ENCODE measurements around the gene PHC3.
"Not testable (repeated sequence)": the region's sequence is repeated elsewhere in the genome, so short reads cannot be mapped to it uniquely, and the experiment has no call there.

The PHC3 gene

DNA sequence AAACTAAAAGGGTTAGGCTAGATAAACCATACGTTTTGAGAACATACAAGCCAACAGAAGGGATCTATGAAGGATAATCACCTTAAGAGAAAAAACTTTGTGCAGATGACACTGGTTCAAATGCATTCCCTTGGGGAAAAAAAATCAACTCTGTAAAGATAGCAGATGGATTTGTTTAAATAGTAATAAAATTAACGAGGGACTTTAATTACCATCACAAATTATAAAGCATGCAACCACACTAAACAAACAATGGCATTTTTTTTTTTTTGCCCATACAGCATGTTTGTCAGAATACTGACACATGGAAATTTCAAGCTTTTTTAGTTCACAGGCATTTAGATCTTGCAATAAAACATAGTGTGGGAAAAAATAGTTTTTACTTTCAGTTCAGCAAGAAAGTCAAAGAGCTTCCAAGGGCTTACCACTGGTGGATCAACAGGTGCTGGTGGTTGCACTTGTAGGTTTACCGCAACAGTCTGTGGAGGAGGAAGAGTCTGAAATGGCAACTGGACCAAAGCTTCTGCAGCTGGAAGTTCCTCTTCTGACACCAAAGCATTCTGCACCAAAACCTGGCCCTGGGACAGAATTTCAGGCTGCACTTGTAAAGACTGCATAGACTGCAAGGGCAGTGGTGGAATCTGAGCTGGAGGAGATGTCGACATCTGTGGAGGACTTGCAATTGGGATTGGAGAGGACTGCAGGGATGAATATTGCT lies 53.1 kb downstream of the PHC3 start:
- DNase-seq (ENCODE audit: extremely low read depth, low read depth), result no peak
- TF ChIP-seq, protein P1, sequence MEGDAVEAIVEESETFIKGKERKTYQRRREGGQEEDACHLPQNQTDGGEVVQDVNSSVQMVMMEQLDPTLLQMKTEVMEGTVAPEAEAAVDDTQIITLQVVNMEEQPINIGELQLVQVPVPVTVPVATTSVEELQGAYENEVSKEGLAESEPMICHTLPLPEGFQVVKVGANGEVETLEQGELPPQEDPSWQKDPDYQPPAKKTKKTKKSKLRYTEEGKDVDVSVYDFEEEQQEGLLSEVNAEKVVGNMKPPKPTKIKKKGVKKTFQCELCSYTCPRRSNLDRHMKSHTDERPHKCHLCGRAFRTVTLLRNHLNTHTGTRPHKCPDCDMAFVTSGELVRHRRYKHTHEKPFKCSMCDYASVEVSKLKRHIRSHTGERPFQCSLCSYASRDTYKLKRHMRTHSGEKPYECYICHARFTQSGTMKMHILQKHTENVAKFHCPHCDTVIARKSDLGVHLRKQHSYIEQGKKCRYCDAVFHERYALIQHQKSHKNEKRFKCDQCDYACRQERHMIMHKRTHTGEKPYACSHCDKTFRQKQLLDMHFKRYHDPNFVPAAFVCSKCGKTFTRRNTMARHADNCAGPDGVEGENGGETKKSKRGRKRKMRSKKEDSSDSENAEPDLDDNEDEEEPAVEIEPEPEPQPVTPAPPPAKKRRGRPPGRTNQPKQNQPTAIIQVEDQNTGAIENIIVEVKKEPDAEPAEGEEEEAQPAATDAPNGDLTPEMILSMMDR (IDR thresholded peaks at IDR 0.05; ENCODE audit: low read depth, low read length), result no peak

DNA sequence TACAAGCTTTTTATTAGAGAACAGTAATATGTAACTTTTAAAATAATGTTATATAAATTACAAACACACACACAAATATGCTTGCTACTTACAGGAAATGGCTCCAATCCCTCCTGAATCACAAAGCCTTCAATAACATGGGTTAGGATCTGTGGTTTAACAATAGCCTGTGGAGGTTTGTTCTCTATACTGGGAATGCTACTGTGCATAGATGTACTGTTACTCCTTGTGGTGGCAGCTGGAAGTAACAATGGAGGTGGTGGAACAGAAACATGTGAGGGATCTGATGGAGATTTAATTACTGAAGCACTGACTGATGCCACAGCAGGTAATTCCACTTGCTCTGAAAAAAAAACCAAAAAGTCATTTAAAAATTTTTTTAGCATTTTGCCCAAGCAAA lies 64.4 kb downstream of the PHC3 start:
- no peak for DNase-seq (ENCODE audit: extremely low read depth, low read depth)
- TF ChIP-seq, protein P1 (IDR thresholded peaks at IDR 0.05; ENCODE audit: low read depth, low read length), result peak; percentile 7

DNA sequence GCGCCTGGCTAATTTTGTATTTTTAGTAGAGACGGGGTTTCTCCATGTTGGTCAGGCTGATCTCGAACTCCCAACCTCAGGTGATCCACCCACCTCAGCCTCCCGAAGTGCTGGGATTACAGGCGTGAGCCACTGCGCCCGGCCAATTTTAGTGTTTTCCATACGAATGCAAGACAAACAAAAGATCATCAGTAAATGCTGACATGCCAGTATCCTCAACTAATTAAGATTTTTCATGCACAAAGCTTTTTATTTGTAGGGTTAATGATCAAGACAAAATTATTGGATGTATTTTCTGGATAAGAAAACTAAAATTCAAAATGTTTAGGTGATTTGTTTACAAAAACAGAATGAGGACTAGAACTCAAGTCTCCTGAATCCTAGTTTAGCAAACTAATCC lies 67.4 kb downstream of the PHC3 start:
- not testable (repeated sequence) for DNase-seq (ENCODE audit: extremely low read depth, low read depth)

- TF ChIP-seq, protein P1 (IDR thresholded peaks at IDR 0.05; ENCODE audit: low read depth, low read length), result no peak
- DNase-seq (ENCODE audit: extremely low read depth, low read depth), result no peak
Measured at GRCh38 chr3:170111147-170111771, 70.3 kb downstream of the PHC3 start.

GRCh38 chr3:170109579-170110293 lies 71.8 kb downstream of the PHC3 start:
- TF ChIP-seq, protein P1 (IDR thresholded peaks at IDR 0.05; ENCODE audit: low read depth, low read length), result no peak

DNA sequence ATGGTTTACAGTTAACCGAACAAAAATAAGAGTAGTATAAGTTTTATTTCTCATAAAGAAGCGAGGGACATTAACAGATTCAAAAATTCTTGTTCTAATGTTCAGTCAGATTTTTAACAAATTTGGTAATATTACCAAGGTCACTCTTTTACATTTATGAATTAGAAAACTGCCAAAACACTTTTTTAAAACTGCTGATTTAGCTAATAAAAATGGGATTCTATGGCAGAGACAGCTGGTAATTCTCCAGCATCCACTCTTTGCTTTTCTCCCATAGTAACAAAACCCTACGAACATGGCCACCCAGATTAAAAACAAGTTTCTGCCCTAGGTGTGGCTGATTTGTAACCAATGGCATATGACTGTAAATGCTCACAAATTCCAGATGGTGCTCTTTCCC lies 72.6 kb downstream of the PHC3 start:
- TF ChIP-seq, protein P1 (IDR thresholded peaks at IDR 0.05; ENCODE audit: low read depth, low read length), result no peak
- DNase-seq (ENCODE audit: extremely low read depth, low read depth), result no peak

More at GRCh38 chr3:170109579-170110293, 71.8 kb downstream of the PHC3 start:
- no peak for DNase-seq (ENCODE audit: extremely low read depth, low read depth)

DNA sequence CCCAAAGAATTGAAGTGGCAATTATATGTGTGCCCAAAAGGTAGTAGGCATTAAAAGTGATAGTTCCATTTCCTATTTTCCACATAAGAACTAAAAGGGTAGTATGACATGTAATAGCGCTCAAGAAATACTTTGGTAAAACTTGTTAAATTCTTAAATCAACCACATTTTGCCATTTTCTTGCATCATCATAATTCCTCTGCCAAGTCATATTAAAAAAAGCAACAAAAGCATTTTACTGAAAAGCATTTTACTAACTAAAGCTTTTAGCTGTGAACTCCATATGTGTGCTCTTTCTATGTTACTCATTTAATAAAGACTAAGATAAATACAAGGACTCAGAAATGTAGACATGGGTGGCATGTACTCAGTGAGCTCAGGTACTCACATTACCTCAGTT lies 73.6 kb downstream of the PHC3 start:
- TF ChIP-seq, protein P1 (IDR thresholded peaks at IDR 0.05; ENCODE audit: low read depth, low read length), result no peak
- DNase-seq (ENCODE audit: extremely low read depth, low read depth), result no peak

Data from AG09319 (cell line).